K562 (cell line): ENCODE results near the gene WDFY2.

Experiments
- BCL6 ChIP-seq: fragments of 250-450 bp; sonication (Bioruptor Pico); IDR thresholded peaks from 2 replicates; pipeline ENCODE4 v1.4.0; 2020
- CTCF ChIP-seq, 3 experiments: IDR thresholded peaks in 2 of 3; conservative IDR thresholded peaks in 1 of 3; 2 replicates each; pipeline ENCODE4 v1.5.1; 2011 to 2012; ENCODE audit warnings: low read length in 3 of 3, mild to moderate bottlenecking in 3 of 3, control low read depth in 2 of 3, improper control_type of control experiment in 1 of 3, inconsistent platforms in 1 of 3, low read depth in 1 of 3, mixed read lengths in 1 of 3, moderate library complexity in 1 of 3; ENCODE audit not compliant: insufficient read depth in 2 of 3
- CTCFL ChIP-seq: IDR thresholded peaks from 2 replicates; pipeline ENCODE4 v1.6.1; 2011; ENCODE audit warnings: borderline replicate concordance, low read depth, mild to moderate bottlenecking, moderate library complexity, low read length; ENCODE audit not compliant: insufficient read depth, poor library complexity, severe bottlenecking
- GTF3C2 ChIP-seq: IDR thresholded peaks from 3 replicates; pipeline ENCODE4 v1.6.1; 2011; ENCODE audit warnings: borderline replicate concordance, mild to moderate bottlenecking, moderate library complexity; ENCODE audit not compliant: insufficient read length; ENCODE audit errors: extremely low read depth
- HDAC2 ChIP-seq: fragments of 450-650 bp; IDR thresholded peaks from 2 replicates; pipeline ENCODE4 v1.6.1; 2016; ENCODE audit warnings: mild to moderate bottlenecking
- RERE ChIP-seq: sonication (generic); formaldehyde crosslinking; IDR thresholded peaks from 2 replicates; pipeline ENCODE4 v1.8.0; 2023; ENCODE audit warnings: missing genetic modification reagents, mild to moderate bottlenecking, borderline replicate concordance
- RFX1 ChIP-seq: fragments of 450-650 bp; IDR thresholded peaks from 2 replicates; pipeline ENCODE4 v1.6.1; 2016; ENCODE audit warnings: mild to moderate bottlenecking, moderate library complexity
- SIX5 ChIP-seq, 2 experiments: IDR thresholded peaks; 2 replicates each; pipeline ENCODE4 v1.6.1; 2011; ENCODE audit warnings: low read length in 2 of 2, borderline replicate concordance in 1 of 2, low read depth in 1 of 2, mild to moderate bottlenecking in 1 of 2, moderate library complexity in 1 of 2; ENCODE audit not compliant: insufficient read depth in 1 of 2
- SMARCA4 ChIP-seq: fragments of 450-650 bp; IDR thresholded peaks from 2 replicates; pipeline ENCODE4 v1.6.1; 2016
- SPI1 ChIP-seq: IDR thresholded peaks from 2 replicates; pipeline ENCODE4 v1.6.1; 2011; ENCODE audit warnings: low read depth, low read length, control low read depth, borderline replicate concordance
- ZNF274 ChIP-seq: IDR thresholded peaks from 2 replicates; pipeline ENCODE4 v1.6.1; 2011; ENCODE audit warnings: low read depth, mild to moderate bottlenecking, low read length, moderate library complexity, borderline replicate concordance
- ZNF280A ChIP-seq: fragments of 450-650 bp; IDR thresholded peaks from 2 replicates; pipeline ENCODE4 v1.6.1; 2018; ENCODE audit warnings: mild to moderate bottlenecking, low read depth; ENCODE audit not compliant: partially characterized antibody

GRCh38 chr13:51721496-51721895 lies 137.2 kb downstream of the WDFY2 start:
- no peak for TF ChIP-seq RFX1
- no peak for TF ChIP-seq SIX5 (IDR thresholded peaks at IDR 0.05; ENCODE audit: borderline replicate concordance in 1 of 2, insufficient read depth in 1 of 2, low read depth in 1 of 2, low read length in 2 of 2)
- TF ChIP-seq GTF3C2: no peak
- no peak for TF ChIP-seq HDAC2
- TF ChIP-seq SPI1: no peak
- no peak for TF ChIP-seq RERE (CRISPR knock-in tag)
- no peak for TF ChIP-seq ZNF274
- TF ChIP-seq BCL6 (CRISPR knock-in tag): no peak
- no peak for TF ChIP-seq CTCF (IDR thresholded peaks at IDR 0.05 in 2 of 3, conservative IDR thresholded peaks at IDR 0.05 in 1 of 3; ENCODE audit: insufficient read depth in 2 of 3, low read depth in 1 of 3, low read length in 3 of 3)
- TF ChIP-seq ZNF280A: no peak
- TF ChIP-seq CTCFL: no peak
- TF ChIP-seq SMARCA4: no peak
